ENCODE measurements around the gene LRP11. TPM values are rescaled to one million over a fixed set of nuclear protein-coding genes. Genes with fewer than 3 reads are reported as not detected.
"Not testable (repeated sequence)": the region's sequence is repeated elsewhere in the genome, so short reads cannot be mapped to it uniquely, and the experiment has no call there.

LRP11 gene
- total and polyA plus RNA-seq, 8 donors, result 5.4 to 22.2 (median 15.2) TPM

DNA sequence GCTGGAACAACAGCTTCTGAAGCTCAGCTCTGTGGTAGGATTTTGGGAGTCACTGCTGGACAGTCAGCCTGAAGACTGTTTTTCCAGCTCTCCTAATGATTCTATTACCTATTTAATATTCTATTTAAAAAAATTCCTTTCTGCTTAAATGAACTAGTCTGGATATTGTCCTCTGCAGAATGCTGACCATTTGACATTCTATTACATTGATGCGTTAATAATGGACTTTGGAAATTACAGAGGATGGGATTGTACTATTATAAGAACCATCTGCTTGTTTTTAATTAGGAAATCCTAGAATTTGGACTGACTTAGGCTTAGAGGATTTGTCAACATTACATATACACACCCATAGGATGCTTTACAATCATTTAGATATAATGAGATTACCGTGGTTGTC is 19.7 kb downstream of the LRP11 start:
- Histone ChIP-seq H3K27me3 (no peaks in the 10 kb centered on the region), H3K27ac (no peak overlapping the region), H3K4me3 (no peak overlapping the region), H3K36me3 (no peaks in the 10 kb centered on the region), H3K4me1 (peaks cover 3 to 19% (median 13%) of the 10 kb centered on the region in 3 donors), H3K9me3 (no peaks in the 10 kb centered on the region)
- TF ChIP-seq, protein P1, sequence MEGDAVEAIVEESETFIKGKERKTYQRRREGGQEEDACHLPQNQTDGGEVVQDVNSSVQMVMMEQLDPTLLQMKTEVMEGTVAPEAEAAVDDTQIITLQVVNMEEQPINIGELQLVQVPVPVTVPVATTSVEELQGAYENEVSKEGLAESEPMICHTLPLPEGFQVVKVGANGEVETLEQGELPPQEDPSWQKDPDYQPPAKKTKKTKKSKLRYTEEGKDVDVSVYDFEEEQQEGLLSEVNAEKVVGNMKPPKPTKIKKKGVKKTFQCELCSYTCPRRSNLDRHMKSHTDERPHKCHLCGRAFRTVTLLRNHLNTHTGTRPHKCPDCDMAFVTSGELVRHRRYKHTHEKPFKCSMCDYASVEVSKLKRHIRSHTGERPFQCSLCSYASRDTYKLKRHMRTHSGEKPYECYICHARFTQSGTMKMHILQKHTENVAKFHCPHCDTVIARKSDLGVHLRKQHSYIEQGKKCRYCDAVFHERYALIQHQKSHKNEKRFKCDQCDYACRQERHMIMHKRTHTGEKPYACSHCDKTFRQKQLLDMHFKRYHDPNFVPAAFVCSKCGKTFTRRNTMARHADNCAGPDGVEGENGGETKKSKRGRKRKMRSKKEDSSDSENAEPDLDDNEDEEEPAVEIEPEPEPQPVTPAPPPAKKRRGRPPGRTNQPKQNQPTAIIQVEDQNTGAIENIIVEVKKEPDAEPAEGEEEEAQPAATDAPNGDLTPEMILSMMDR (IDR thresholded peaks at IDR 0.05), result no peak
- FAIRE-seq (no peak), DNase-seq (no peak), ATAC-seq (no peak)
- WGBS, 2 donors, result 89 to 94% methylated on average over 2 of the region's 2 CpGs
- intact Hi-C loops (cut with DNase I), result loop anchor here in 1 of 3 donors (5.0 kb wide), 1 partner anchor 73 kb away; no protein-coding TSS in a partner anchor

DNA sequence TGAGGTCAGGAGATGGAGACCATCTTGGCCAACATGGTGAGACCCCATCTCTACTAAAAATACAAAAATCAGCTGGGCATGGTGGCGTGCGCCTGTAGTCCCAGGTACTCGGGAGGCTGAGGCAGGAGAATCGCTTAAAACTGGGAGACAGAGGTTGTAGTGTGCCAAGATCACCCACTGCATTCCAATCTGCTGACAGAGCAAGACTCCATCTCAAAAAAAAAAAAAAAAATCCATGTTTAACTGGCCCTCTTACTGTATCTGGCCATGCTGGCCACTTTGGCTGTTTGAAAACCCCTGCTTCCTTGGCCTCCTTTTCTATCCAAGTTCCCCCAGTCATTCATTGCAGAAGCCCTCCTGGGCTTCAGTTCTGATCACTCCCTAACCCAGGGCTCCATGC is 20.1 kb downstream of the LRP11 start:
- H3K27me3 ChIP-seq, H3K4me3 ChIP-seq, DNase-seq, FAIRE-seq, ATAC-seq, H3K36me3 ChIP-seq, H3K27ac ChIP-seq, H3K9me3 ChIP-seq: not testable (repeated sequence)
- H3K4me1 ChIP-seq, result peaks cover 3 to 19% (median 13%) of the 10 kb centered on the region in 3 donors
- WGBS, 2 donors, result 83 to 84% methylated on average over 4 of the region's 4 CpGs
- intact Hi-C loops (cut with DNase I), result loop anchor here in 1 of 3 donors (5.0 kb wide), 1 partner anchor 73 kb away; no protein-coding TSS in a partner anchor

DNA sequence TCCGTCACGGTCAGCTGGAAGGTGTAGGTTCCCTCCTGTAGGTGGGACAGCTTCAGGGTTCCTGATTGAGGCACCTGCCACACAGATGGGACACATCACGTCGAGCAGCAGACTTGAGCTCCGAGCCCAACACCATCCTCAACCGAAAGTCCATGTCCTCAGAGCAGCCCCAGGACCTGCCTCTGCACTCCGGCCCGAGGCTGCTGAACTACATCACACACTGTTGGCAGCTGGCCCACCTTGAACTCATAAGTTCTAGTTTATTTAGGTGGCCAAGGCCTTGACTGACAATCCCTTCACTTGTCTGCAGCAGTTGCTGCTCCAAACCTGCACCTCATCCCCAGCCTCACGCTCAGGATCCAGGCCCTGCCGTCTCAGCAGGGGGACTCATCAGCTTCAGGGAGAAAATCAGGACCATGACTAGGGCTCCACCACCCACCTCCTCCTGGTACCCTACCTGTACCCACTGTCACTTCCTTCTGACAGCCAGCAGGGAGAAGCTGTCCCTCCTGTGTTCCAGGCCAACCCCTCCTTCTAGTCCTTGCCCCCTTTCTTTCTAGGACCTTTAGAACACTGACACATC is 21.0 kb downstream of the LRP11 start:
- 77 to 78% methylated on average over 10 of the region's 10 CpGs for WGBS, 2 donors
- H3K9me3 ChIP-seq, result no peaks in the 10 kb centered on the region
- TF ChIP-seq, protein P1 (IDR thresholded peaks at IDR 0.05), result no peak
- intact Hi-C loops (cut with DNase I), result loop anchor here in 1 of 3 donors (5.0 kb wide), 1 partner anchor 74 kb away; no protein-coding TSS in a partner anchor
- no peaks in the 10 kb centered on the region for H3K27me3 ChIP-seq
- no peak overlapping the region for H3K27ac ChIP-seq
- FAIRE-seq (no peak), DNase-seq (peak in 2 of 6 donors; percentile 35 to 56), ATAC-seq (no peak)
- H3K36me3 ChIP-seq, result no peaks in the 10 kb centered on the region
- no peak overlapping the region for H3K4me3 ChIP-seq
- peaks cover 3 to 19% (median 13%) of the 10 kb centered on the region in 3 donors for H3K4me1 ChIP-seq

DNA sequence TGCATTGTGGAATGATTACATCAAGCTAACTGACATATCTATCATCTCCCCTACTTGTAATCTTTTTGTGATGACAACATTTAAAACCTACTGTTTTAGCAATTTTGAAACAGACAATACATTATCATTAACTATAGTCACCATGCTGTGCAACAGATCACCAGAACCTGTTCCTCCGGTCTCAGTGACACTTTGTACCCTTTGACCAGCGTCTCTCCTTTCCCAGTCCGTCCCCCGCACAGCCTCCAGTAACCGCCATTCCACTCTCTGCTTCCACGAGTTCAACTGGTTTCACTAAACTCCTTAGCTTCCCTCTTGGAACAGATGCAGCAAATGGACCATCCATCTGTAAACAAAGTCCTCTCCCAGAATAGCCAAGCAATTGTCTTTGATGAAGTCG is 21.8 kb downstream of the LRP11 start:
- no peak overlapping the region for H3K4me3 ChIP-seq
- H3K27me3 ChIP-seq, result no peaks in the 10 kb centered on the region
- H3K9me3 ChIP-seq, result no peaks in the 10 kb centered on the region
- TF ChIP-seq, protein P1 (IDR thresholded peaks at IDR 0.05), result no peak
- intact Hi-C loops (cut with DNase I), result loop anchor here in 1 of 3 donors (5.0 kb wide), 1 partner anchor 75 kb away; no protein-coding TSS in a partner anchor
- ATAC-seq, result no peak
- no peak overlapping the region for H3K27ac ChIP-seq
- peaks cover 3 to 18% (median 13%) of the 10 kb centered on the region in 3 donors for H3K4me1 ChIP-seq
- H3K36me3 ChIP-seq, result no peaks in the 10 kb centered on the region
- DNase-seq, result no peak
- 76 to 80% methylated on average over 7 of the region's 7 CpGs for WGBS, 2 donors
- FAIRE-seq, result no peak

DNA sequence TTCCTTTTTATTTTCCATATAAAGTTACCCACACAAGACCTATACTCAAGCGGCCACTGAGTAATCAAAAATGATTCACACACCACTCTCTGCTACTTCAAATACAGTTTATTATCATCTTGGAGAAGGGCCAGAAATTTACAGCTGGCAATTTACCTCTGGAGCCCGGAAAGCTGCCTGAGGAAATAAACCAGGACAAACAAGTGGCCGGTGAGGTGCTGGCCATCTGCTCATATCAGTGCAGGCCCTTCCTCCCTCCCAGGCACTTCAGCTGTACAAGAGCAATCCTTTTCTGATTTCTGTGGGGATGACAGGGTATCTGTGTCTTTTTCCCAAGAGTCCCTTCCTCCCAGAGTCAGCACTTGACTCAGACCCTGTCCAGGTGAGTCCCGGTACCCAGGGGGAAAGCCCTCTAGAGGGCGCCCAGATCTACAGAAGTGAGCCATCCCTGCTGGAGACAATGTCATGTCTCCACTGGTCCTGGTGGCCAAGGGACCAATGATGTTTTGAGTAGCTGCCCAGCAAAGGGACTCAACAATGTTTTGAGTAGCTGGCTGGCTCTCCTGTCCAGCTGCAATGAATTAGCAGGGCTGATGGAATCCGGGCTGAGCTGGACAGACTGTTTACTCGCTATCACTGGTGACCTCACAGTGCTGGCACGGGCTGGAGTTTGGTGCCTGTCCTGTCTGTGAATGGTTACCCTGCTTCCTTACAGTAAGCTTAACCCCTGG is 23.6 kb downstream of the LRP11 start:
- FAIRE-seq, result no peak
- Histone ChIP-seq H3K4me1 (peaks cover 3 to 13% (median 12%) of the 10 kb centered on the region in 3 donors), H3K4me3 (no peak overlapping the region), H3K27ac (peak overlapping the region in 3 of 4 donors; percentile 31 to 84 (median 69)), H3K9me3 (no peaks in the 10 kb centered on the region), H3K27me3 (no peaks in the 10 kb centered on the region), H3K36me3 (peaks cover 0 to 6% (median 0%) of the 10 kb centered on the region in 3 donors)
- peak; percentile 96 to 98 (median 98) for ATAC-seq
- intact Hi-C loops (cut with DNase I), result loop anchor here in 1 of 3 donors (5.0 kb wide), 1 partner anchor 77 kb away; no protein-coding TSS in a partner anchor
- TF ChIP-seq, protein P1 (IDR thresholded peaks at IDR 0.05), result peak in 1 of 4 donors; percentile 10
- DNase-seq, result peak; percentile 78 to 90 (median 84)
- WGBS, 2 donors, result 10 to 11% methylated on average over 8 of the region's 8 CpGs

All from pancreas (tissue), 10 donors.